Measurements from ENCODE around the gene SRSF6.

SRSF6 gene

DNA sequence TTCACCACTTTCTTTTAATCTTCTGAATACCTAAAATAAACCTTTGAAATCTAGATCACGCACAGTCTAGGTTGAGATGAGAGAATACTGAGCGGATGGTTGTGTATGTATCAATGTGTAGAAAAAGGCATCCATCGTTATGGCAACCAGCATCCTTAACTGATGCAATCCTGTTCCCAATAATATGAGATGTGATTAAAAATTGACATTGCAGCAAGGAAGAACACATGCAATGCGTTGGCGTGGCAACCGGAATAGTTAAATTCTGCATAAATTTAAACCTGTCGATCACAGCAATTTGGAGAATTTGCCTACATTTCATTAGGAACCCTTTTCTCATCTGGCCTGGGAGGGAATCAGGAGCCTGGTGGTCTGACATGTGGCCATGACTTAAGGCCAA is 48.5 kb downstream of the SRSF6 start:
- DNase-seq (ENCODE audit: low spot score in 2 of 2) (no peak), ATAC-seq (no peak)
- H3K9me3 Mint-ChIP-seq = no peaks in the 10 kb centered on the region
- H3K27ac Mint-ChIP-seq = no peak overlapping the region
- H3K4me3 Mint-ChIP-seq = no peak overlapping the region
- H3K36me3 Mint-ChIP-seq = no peaks in the 10 kb centered on the region
- no peaks in the 10 kb centered on the region for H3K4me1 Mint-ChIP-seq

DNA sequence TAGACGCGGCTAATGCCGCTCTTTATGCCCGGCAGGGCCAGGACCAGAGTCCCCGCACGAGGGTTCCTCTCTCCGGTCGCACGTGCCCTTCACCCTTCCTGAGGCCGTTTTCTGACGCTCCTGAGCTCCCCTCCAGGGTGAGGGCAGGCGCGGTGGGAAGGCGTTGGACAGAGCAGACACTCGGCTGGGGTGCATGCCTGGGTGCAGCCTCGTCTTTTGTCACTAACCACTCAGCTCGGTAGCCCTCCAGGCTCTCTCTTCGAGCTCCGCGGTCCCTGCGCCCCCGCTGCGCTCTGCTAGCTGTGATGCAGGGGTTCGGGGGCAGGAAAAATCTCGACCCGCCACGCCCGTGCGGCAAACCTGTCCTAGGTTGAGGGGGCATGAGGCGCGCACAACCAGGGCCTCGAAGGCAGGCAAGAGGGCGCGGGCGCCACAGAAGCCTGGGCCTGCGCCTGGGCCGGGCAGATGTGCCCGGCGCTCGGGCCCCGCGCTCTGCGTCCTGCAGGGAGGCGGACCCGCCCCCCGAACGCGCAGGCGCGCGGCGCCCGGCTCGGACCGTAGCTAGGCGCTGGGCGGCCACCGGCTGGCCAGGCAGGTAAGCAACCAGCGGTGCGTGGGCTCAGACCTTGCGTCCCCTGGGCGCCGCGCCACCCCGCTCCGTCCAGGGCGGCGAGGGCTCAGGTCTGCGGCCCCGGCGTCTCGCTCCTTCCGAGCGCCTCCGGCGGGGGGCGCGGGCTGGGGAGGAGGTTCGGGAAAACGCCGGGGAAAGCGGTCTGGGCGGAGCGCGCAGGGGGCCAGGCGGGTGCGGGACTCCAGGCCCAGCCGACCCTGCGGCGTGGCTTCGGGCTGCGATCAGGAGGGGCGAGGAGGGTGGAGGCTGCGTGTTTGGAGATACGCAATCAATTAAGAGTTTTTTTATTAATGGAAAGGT is 49.7 kb downstream of the SRSF6 start, which contains the start of gene L3MBTL1:
Gene L3MBTL1 (plus strand): TSS at position 548 of the 931 bp plus-strand sequence. CDS start 5,807 bp downstream, outside the sequence.
- H3K4me1 Mint-ChIP-seq = no peaks in the 10 kb centered on the region
- H3K27ac Mint-ChIP-seq = no peak within 1 kb of the TSS
- no peaks in the 10 kb centered on the region for H3K36me3 Mint-ChIP-seq
- H3K4me3 Mint-ChIP-seq = peak within 1 kb of the TSS; percentile 36
- no peaks in the 10 kb centered on the region for H3K9me3 Mint-ChIP-seq
- ATAC-seq (peak; percentile 64), DNase-seq (ENCODE audit: low spot score in 2 of 2) (peak in 1 of 2 donors; percentile 55)

DNA sequence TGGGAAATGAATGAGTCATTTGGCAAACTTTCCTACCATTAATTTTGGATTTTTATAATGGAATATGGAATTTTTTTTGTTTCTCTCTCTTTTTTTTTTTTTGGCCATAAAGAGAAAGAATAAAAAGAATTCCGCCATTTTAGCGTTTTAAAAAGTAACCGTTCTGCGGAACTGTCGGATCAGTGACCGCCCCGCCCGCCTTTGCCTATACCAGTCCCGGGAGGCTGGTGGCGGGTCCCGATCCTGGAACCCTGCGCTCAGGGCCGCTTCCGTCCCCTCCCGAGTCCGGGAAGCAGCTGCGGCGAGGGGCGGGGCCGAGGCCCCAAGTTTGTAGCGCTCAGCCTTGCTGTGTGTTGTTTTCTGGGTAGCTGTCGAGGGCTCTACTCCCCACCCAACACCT is 50.4 kb downstream of the SRSF6 start:
- peak overlapping the region; percentile 36 for H3K4me3 Mint-ChIP-seq
- H3K4me1 Mint-ChIP-seq = no peaks in the 10 kb centered on the region
- H3K9me3 Mint-ChIP-seq = no peaks in the 10 kb centered on the region
- no peak overlapping the region for H3K27ac Mint-ChIP-seq
- DNase-seq (ENCODE audit: low spot score in 2 of 2) = no peak
- ATAC-seq = no peak
- no peaks in the 10 kb centered on the region for H3K36me3 Mint-ChIP-seq

DNA sequence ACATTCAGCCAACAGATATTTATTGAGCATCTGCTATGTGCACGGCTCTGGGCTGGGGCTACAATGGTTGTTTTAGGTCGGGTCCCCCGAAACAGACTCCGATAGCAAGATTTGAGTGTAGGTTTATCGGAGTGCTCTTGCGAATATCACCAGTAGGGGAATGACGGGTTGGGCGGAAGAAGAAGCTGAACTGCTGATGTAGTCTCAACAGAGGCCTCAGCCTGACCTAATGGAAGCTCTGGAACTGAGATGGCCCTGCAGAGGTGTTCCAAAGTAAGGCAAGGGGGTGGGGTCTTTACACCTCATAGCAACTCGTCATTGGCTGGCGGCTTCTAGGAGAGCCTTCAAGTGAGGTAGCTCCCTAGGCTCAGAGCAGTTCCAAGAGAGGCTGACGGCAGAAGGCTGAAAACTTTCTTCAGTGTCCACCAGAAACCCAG is 50.9 kb downstream of the SRSF6 start:
- Mint-ChIP-seq H3K9me3 (no peaks in the 10 kb centered on the region), H3K27ac (no peak overlapping the region), H3K4me3 (peak overlapping the region; percentile 36), H3K4me1 (no peaks in the 10 kb centered on the region), H3K36me3 (no peaks in the 10 kb centered on the region)
- DNase-seq (ENCODE audit: low spot score in 2 of 2) (no peak), ATAC-seq (no peak)

DNA sequence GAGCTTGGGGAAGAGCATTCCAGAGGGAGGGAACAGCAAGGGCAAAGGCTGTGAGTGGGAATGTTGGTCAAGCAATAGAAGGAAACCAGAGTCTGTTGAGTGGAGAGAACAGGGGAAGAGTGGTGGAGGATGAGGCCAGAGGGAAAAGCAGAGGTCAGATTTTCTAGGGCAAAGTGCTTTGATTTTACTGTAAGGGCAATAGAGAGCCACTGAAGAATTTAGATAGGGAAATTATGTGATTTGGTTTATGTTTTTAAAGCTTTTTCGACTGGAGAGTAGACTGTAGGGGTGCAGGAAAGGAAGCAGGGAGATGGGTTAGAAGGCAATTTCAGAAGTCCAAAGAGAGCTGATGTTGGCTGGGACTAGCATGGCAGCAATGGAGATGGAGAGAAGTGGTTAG is 54.2 kb downstream of the SRSF6 start:
- Mint-ChIP-seq H3K4me1 (peaks cover 18% of the 10 kb centered on the region), H3K9me3 (no peaks in the 10 kb centered on the region), H3K36me3 (peaks cover 8% of the 10 kb centered on the region), H3K4me3 (no peak overlapping the region), H3K27ac (no peak overlapping the region)
- DNase-seq (ENCODE audit: low spot score in 2 of 2) (no peak), ATAC-seq (no peak)

DNA sequence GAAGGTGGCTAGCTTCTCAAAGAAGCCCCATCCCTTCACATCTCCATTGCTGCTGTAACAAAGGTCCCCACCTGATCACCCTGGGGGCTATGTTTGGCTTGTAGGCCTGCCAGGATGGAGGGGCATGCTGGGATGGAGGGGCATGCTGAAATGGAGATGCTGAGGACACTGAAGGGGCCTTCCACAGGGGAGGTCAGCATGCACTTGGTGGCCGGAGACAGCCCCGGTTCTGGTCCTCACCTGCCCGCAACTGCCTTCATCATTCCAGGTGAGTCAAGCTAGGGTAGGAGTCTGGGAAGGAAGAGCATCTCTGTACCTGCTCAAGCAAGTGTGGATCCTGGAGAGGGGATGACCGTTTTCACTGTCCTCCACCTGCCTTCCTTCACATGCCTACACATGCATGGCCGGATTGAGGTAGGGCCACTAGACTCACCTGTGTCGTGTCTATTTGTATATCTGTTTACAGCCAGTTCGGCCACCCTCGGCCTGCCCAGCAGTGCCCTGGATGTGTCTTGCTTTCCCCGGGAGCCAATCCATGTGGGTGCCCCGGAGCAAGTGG is 55.8 kb downstream of the SRSF6 start:
- peak overlapping the region; percentile 97 for H3K4me3 Mint-ChIP-seq
- H3K27ac Mint-ChIP-seq = no peak overlapping the region
- no peak for DNase-seq (ENCODE audit: low spot score in 2 of 2)
- no peaks in the 10 kb centered on the region for H3K9me3 Mint-ChIP-seq
- peaks cover 18% of the 10 kb centered on the region for H3K4me1 Mint-ChIP-seq
- ATAC-seq = no peak
- H3K36me3 Mint-ChIP-seq = peaks cover 8% of the 10 kb centered on the region

Measured in stimulated activated effector memory CD8-positive, alpha-beta T cell treated with anti-CD3 and anti-CD28 coated beads, Interleukin-12 subunit alpha, Interleukin-12 subunit beta, amount 100 ng/mL, for 72 hours (primary cell).